ENCODE measurements around the gene MESP1.

DNA sequence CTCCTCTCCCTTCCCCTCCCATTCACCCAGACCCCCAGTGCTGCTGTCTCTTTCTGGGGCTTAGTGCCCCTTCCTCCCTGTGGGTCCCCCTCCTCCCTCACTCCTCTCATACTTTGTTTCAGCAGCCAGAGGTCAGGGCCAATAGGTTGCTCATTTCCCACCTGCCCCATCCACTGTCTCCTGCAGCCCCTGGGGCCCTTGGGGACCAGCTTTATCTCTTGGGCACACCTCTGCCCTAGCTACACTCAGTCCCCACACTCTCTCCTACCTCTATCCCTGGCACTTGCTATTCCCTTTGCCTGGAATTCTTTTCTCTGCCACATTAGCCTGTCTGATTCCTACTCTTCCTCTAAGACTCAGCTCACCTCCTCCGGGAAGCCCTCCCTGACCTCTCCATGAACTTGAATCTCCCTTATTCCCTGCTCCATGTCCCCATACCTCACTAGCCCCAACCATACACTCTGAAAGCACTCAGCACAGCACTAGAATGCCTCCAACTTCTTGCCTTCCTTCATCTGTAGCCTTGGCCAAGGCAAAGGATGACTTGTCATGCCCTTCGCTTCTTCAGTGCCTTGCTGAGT is 49.0 kb upstream of the MESP1 start:
- TF ChIP-seq BCL11B (tag by site-specific recombination; IDR thresholded peaks at IDR 0.05; ENCODE audit: low read depth) = no peak
- TF ChIP-seq ZBTB7A (tag by site-specific recombination; IDR thresholded peaks at IDR 0.05; ENCODE audit: low read depth) = no peak
- no peak for TF ChIP-seq ZNF404 (tag by site-specific recombination; IDR thresholded peaks at IDR 0.05)
- TF ChIP-seq ZNF292 (tag by site-specific recombination; IDR thresholded peaks at IDR 0.05; ENCODE audit: borderline replicate concordance, low read depth) = no peak
- no peak for TF ChIP-seq ZNF248 (tag by site-specific recombination; IDR thresholded peaks at IDR 0.05)
- TF ChIP-seq, protein P1, sequence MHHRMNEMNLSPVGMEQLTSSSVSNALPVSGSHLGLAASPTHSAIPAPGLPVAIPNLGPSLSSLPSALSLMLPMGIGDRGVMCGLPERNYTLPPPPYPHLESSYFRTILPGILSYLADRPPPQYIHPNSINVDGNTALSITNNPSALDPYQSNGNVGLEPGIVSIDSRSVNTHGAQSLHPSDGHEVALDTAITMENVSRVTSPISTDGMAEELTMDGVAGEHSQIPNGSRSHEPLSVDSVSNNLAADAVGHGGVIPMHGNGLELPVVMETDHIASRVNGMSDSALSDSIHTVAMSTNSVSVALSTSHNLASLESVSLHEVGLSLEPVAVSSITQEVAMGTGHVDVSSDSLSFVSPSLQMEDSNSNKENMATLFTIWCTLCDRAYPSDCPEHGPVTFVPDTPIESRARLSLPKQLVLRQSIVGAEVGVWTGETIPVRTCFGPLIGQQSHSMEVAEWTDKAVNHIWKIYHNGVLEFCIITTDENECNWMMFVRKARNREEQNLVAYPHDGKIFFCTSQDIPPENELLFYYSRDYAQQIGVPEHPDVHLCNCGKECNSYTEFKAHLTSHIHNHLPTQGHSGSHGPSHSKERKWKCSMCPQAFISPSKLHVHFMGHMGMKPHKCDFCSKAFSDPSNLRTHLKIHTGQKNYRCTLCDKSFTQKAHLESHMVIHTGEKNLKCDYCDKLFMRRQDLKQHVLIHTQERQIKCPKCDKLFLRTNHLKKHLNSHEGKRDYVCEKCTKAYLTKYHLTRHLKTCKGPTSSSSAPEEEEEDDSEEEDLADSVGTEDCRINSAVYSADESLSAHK (tag by site-specific recombination; IDR thresholded peaks at IDR 0.05) = no peak
- no peak for TF ChIP-seq ZNF391 (tag by site-specific recombination; IDR thresholded peaks at IDR 0.05; ENCODE audit: borderline replicate concordance, low read depth)
- TF ChIP-seq, protein P2, sequence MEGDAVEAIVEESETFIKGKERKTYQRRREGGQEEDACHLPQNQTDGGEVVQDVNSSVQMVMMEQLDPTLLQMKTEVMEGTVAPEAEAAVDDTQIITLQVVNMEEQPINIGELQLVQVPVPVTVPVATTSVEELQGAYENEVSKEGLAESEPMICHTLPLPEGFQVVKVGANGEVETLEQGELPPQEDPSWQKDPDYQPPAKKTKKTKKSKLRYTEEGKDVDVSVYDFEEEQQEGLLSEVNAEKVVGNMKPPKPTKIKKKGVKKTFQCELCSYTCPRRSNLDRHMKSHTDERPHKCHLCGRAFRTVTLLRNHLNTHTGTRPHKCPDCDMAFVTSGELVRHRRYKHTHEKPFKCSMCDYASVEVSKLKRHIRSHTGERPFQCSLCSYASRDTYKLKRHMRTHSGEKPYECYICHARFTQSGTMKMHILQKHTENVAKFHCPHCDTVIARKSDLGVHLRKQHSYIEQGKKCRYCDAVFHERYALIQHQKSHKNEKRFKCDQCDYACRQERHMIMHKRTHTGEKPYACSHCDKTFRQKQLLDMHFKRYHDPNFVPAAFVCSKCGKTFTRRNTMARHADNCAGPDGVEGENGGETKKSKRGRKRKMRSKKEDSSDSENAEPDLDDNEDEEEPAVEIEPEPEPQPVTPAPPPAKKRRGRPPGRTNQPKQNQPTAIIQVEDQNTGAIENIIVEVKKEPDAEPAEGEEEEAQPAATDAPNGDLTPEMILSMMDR (tag by site-specific recombination; IDR thresholded peaks at IDR 0.05) = no peak
- no peak for TF ChIP-seq ZNF747 (tag by site-specific recombination; IDR thresholded peaks at IDR 0.05)
- TF ChIP-seq, protein P3, sequence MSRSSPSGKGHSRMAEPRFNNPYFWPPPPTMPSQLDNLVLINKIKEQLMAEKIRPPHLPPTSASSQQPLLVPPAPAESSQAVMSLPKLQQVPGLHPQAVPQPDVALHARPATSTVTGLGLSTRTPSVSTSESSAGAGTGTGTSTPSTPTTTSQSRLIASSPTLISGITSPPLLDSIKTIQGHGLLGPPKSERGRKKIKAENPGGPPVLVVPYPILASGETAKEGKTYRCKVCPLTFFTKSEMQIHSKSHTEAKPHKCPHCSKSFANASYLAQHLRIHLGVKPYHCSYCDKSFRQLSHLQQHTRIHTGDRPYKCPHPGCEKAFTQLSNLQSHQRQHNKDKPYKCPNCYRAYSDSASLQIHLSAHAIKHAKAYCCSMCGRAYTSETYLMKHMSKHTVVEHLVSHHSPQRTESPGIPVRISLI (tag by site-specific recombination; IDR thresholded peaks at IDR 0.05) = no peak
- TF ChIP-seq HOXA7 (CRISPR knock-in tag; IDR thresholded peaks at IDR 0.05; ENCODE audit: borderline replicate concordance) = no peak
- TF ChIP-seq SCRT1 (tag by site-specific recombination; IDR thresholded peaks at IDR 0.05; ENCODE audit: borderline replicate concordance) = no peak
- no peak for TF ChIP-seq ZNF843 (tag by site-specific recombination; IDR thresholded peaks at IDR 0.05)
- no peak for TF ChIP-seq ZNF624 (tag by site-specific recombination; IDR thresholded peaks at IDR 0.05)
